H1 (cell line): Measurements from ENCODE around the gene SLC5A8. TPM values are rescaled to one million over a fixed set of nuclear protein-coding genes. Genes with fewer than 3 reads are reported as not detected.
A peak's percentile ranks its signal among the peaks of the same experiment; 100 is the strongest.

ENCODE experiments used
- CTCF ChIA-PET: fragments of 300-600 bp; sonication (Branson Sonifier 250); formaldehyde crosslinking; loops from one replicate; lab custom pipeline; 2021; ENCODE audit not compliant: partially characterized antibody; lab: Charles Lee
- POLR2A ChIA-PET: fragments of 300-600 bp; sonication (Branson Sonifier 250); formaldehyde crosslinking; loops from one replicate; lab custom pipeline; 2021; ENCODE audit warnings: inconsistent platforms; ENCODE audit not compliant: partially characterized antibody; lab: Charles Lee
- DNase-seq, 2 experiments: peaks; one replicate each; pipeline versions ENCODE4 v3.0.0 to v3.0.0-alpha.2; 2010 to 2022; ENCODE audit warnings: low spot score in 2 of 2, low read depth in 1 of 2, mixed read lengths in 1 of 2
- FAIRE-seq: peaks from 2 replicates; lab custom pipeline; 2011; peaks lifted over from hg19 to GRCh38; lab: Jason Lieb, UNC
- H2AFZ ChIP-seq: 2 replicates; pipeline ENCODE4 v1.8.1; 2012; ENCODE audit warnings: low read length, inconsistent platforms
- H2AK5ac ChIP-seq: 2 replicates; pipeline ENCODE4 v1.6.1; 2013; ENCODE audit warnings: low read depth, low read length
- H2BK120ac ChIP-seq: replicated peaks from 2 replicates; pipeline ENCODE3; 2013; ENCODE audit warnings: low read depth, low read length, inconsistent platforms
- H2BK12ac ChIP-seq: 2 replicates; pipeline ENCODE4 v1.6.1; 2013; ENCODE audit warnings: low read depth, low read length
- H2BK15ac ChIP-seq: 2 replicates; pipeline ENCODE4 v1.6.1; 2013; ENCODE audit warnings: low read length
- H2BK20ac ChIP-seq: 2 replicates; pipeline ENCODE4 v1.6.1; 2013; ENCODE audit warnings: low read length
- H2BK5ac ChIP-seq: 2 replicates; pipeline ENCODE4 v1.6.1; 2013; ENCODE audit warnings: low read depth, low read length
- H3K14ac ChIP-seq: 2 replicates; pipeline ENCODE4 v1.6.1; 2013; ENCODE audit warnings: inconsistent platforms; ENCODE audit not compliant: insufficient read length
- H3K18ac ChIP-seq: 2 replicates; pipeline ENCODE4 v1.6.1; 2013; ENCODE audit warnings: low read length; ENCODE audit errors: extremely low read depth
- H3K23ac ChIP-seq: 2 replicates; pipeline ENCODE4 v1.6.1; 2013; ENCODE audit warnings: inconsistent platforms; ENCODE audit not compliant: insufficient read length
- H3K23me2 ChIP-seq: 2 replicates; pipeline ENCODE4 v1.6.1; 2013; ENCODE audit warnings: low read depth, low read length
- H3K27ac ChIP-seq: 2 replicates; pipeline ENCODE4 v1.6.1; 2011; ENCODE audit warnings: low read depth, low read length, inconsistent platforms
- H3K27me3 ChIP-seq, 4 experiments: replicated peaks in 1 of 4; 1 replicate in 1 of 4; 2 replicates in 3 of 4; pipeline versions ENCODE4 v1.6.1 to v1.8.1; 2011 to 2013; ENCODE audit warnings: low read length in 3 of 4, mild to moderate bottlenecking in 3 of 4, inconsistent platforms in 2 of 4, mixed read lengths in 2 of 4, moderate library complexity in 1 of 4; ENCODE audit not compliant: control insufficient read depth in 3 of 4, insufficient read depth in 3 of 4; ENCODE audit errors: extremely low read depth in 1 of 4
- H3K36me3 ChIP-seq, 4 experiments: 2 replicates each; pipeline versions ENCODE4 v1.6.1 to v1.8.1; 2011 to 2013; ENCODE audit warnings: mild to moderate bottlenecking in 4 of 4, low read length in 3 of 4, moderate library complexity in 2 of 4, control low read depth in 1 of 4, inconsistent platforms in 1 of 4; ENCODE audit not compliant: insufficient read depth in 4 of 4, control insufficient read depth in 2 of 4
- H3K4ac ChIP-seq: replicated peaks from 2 replicates; pipeline ENCODE3; 2013; ENCODE audit warnings: low read length, low read depth, mixed read lengths, inconsistent platforms; ENCODE audit not compliant: insufficient read length
- H3K4me1 ChIP-seq, 4 experiments: replicated peaks in 1 of 4; 1 replicate in 1 of 4; 2 replicates in 3 of 4; pipeline versions ENCODE4 v1.6.1 to v1.8.1; 2011 to 2013; ENCODE audit warnings: low read length in 3 of 4, inconsistent platforms in 2 of 4, mixed read lengths in 1 of 4; ENCODE audit not compliant: insufficient read depth in 4 of 4, control insufficient read depth in 3 of 4
- H3K4me2 ChIP-seq, 2 experiments: 2 replicates each; pipeline versions ENCODE4 v1.6.1 to v1.8.1; 2011 to 2013; ENCODE audit warnings: low read depth in 2 of 2, low read length in 2 of 2, control low read depth in 1 of 2, inconsistent platforms in 1 of 2, mild to moderate bottlenecking in 1 of 2; ENCODE audit not compliant: insufficient read depth in 1 of 2
- H3K4me3 ChIP-seq, 4 experiments: fragments of 200-600, 300-600 bp in 1 of 4; sonication (generic), shearing (Covaris generic), sonication (Bioruptor Twin) in 1 of 4; 2 replicates each; pipeline versions ENCODE4 v1.5.1 to v1.8.1; 2011 to 2016; ENCODE audit warnings: low read length in 4 of 4, low read depth in 3 of 4, control low read depth in 2 of 4, inconsistent platforms in 2 of 4, mild to moderate bottlenecking in 2 of 4, mixed read lengths in 1 of 4, moderate library complexity in 1 of 4; ENCODE audit not compliant: insufficient read depth in 2 of 4; ENCODE audit errors: extremely low read depth in 1 of 4
- H3K56ac ChIP-seq: replicated peaks from 2 replicates; pipeline ENCODE3; 2013; ENCODE audit warnings: low read depth, mild to moderate bottlenecking, mixed read lengths, low read length, inconsistent platforms; ENCODE audit not compliant: insufficient read length
- H3K79me1 ChIP-seq: 2 replicates; pipeline ENCODE4 v1.6.1; 2013; ENCODE audit warnings: low read depth, low read length, control low read depth
- H3K79me2 ChIP-seq, 2 experiments: 2 replicates each; pipeline versions ENCODE4 v1.6.1 to v1.8.1; 2012 to 2013; ENCODE audit warnings: low read length in 2 of 2, mild to moderate bottlenecking in 2 of 2, inconsistent platforms in 1 of 2; ENCODE audit not compliant: insufficient read depth in 2 of 2, control insufficient read depth in 1 of 2
- H3K9ac ChIP-seq, 4 experiments: replicated peaks in 1 of 4; 1 replicate in 1 of 4; 2 replicates in 3 of 4; pipeline versions ENCODE4 v1.6.1 to v1.8.1; 2011 to 2013; ENCODE audit warnings: low read depth in 3 of 4, low read length in 3 of 4, control low read depth in 2 of 4, mild to moderate bottlenecking in 2 of 4, moderate library complexity in 2 of 4, inconsistent platforms in 1 of 4; ENCODE audit errors: extremely low read depth in 1 of 4
- H3K9me3 ChIP-seq, 2 experiments: 2 replicates each; pipeline versions ENCODE4 v1.6.1 to v1.8.1; 2012 to 2013; ENCODE audit warnings: mild to moderate bottlenecking in 2 of 2, moderate library complexity in 2 of 2, control low read depth in 1 of 2, inconsistent platforms in 1 of 2, low read depth in 1 of 2, low read length in 1 of 2, mixed read lengths in 1 of 2; ENCODE audit not compliant: insufficient read depth in 2 of 2
- H4K20me1 ChIP-seq, 2 experiments: replicated peaks in 1 of 2; 2 replicates each; pipeline versions ENCODE3 to v1.8.1; 2011 to 2013; ENCODE audit warnings: inconsistent platforms in 2 of 2, low read length in 2 of 2, mild to moderate bottlenecking in 1 of 2; ENCODE audit not compliant: insufficient read depth in 2 of 2, control insufficient read depth in 1 of 2
- H4K5ac ChIP-seq: 2 replicates; pipeline ENCODE4 v1.6.1; 2013; ENCODE audit warnings: low read length, low read depth, mixed read lengths, inconsistent platforms; ENCODE audit not compliant: insufficient read length
- H4K8ac ChIP-seq: 2 replicates; pipeline ENCODE4 v1.8.0; 2013; ENCODE audit warnings: mild to moderate bottlenecking, moderate library complexity, low read length, inconsistent platforms; ENCODE audit not compliant: insufficient read depth; ENCODE audit errors: extremely low read depth
- H4K91ac ChIP-seq: replicated peaks from 2 replicates; pipeline ENCODE3; 2013; ENCODE audit warnings: low read length, mixed read lengths, inconsistent platforms; ENCODE audit not compliant: insufficient read length
- CEBPB ChIP-seq: IDR thresholded peaks from 2 replicates; pipeline ENCODE4 v1.6.1; 2012; ENCODE audit warnings: low read depth, low read length
- SP2 ChIP-seq: IDR thresholded peaks from 2 replicates; pipeline ENCODE4 v1.6.1; 2012; ENCODE audit warnings: mild to moderate bottlenecking, low read length, inconsistent platforms
- WGBS, 2 experiments: shearing (Covaris generic) in 1 of 2; methylation state at CpG; one replicate each; pipeline versions ENCODE4 v1.1.6 to v1.1.7; 2013 to 2015; ENCODE audit warnings: low lambda C conversion rate in 2 of 2, mixed read lengths in 2 of 2, inconsistent platforms in 1 of 2, low coverage in 1 of 2, missing lambda C conversion rate in 1 of 2; ENCODE audit not compliant: insufficient replicate concordance in 2 of 2, insufficient coverage in 1 of 2, insufficient read length in 1 of 2; ENCODE audit errors: extremely low coverage in 1 of 2, missing lambda C conversion rate in 1 of 2; 5-methylcytosine and 5-hydroxymethylcytosine counted together
- polyA plus RNA-seq, 7 experiments: library from polyadenylated mRNA; depleted of rRNA in 3 of 7; stranded (reverse) in 5 of 7; unstranded in 2 of 7; fragments of >200 nt in 5 of 7; fragments of 200-250 nt in 2 of 7; gene quantifications; 1 replicate in 5 of 7; 2 replicates in 1 of 7; 4 replicates in 1 of 7; pipeline versions ENCODE4 v1.2.1 to v1.2.3, GENCODE V29; 2011 to 2013; ENCODE audit warnings: missing spikeins in 2 of 7, mixed read lengths in 2 of 7
- total RNA-seq: library from RNA; stranded (reverse); fragmentation: NEBNext Ultra II Directional; extraction: Animal tissue kit (Norgen Biotek cat#: 25700); gene quantifications from 2 replicates; pipeline ENCODE4 v1.2.1, GENCODE V29; 2021

SLC5A8 gene
- total and polyA plus RNA-seq, 2 of the 8 experiments (the other 6 are each of a cell fraction or from before 2014, with no cell fraction given) = 0.11 to 0.21 TPM

- Histone ChIP-seq H2BK20ac (no peak overlapping the region), H3K79me1 (no peaks in the 10 kb centered on the region), H2BK12ac (no peak overlapping the region), H3K27me3 (no peaks in the 10 kb centered on the region), H4K20me1 (no peaks in the 10 kb centered on the region), H2BK5ac (no peak overlapping the region), H3K56ac (no peak overlapping the region), H3K9me3 (peaks cover 4% of the 10 kb centered on the region in 2 experiments; a peak in 1 of 4 replicates), H3K27ac (no peak overlapping the region), H3K4me3 (no peak overlapping the region), H3K4ac (no peak overlapping the region), H3K18ac (no peak overlapping the region), H4K8ac (no peak overlapping the region), H3K36me3 (no peaks in the 10 kb centered on the region), H3K9ac (no peak overlapping the region), H2AK5ac (no peak overlapping the region), H2AFZ (0 out of 2 replicates have a peak overlapping the region, but pooled peaks have one; percentile 20), H4K91ac (no peak overlapping the region), H2BK120ac (no peak overlapping the region), H2BK15ac (no peak overlapping the region), H3K14ac (no peak overlapping the region), H3K4me2 (no peak overlapping the region), H3K4me1 (no peaks in the 10 kb centered on the region), H4K5ac (no peak overlapping the region), H3K79me2 (no peaks in the 10 kb centered on the region), H3K23ac (no peak overlapping the region), H3K23me2 (no peaks in the 10 kb centered on the region)
- 89% methylated on average over 2 of the region's 2 CpGs; no CpG with 5 or more reads in 1 of the 2 experiments for WGBS, 2 experiments
- CTCF ChIA-PET = no interaction called here
- FAIRE-seq = no peak
- POLR2A ChIA-PET = no interaction called here
- TF ChIP-seq CEBPB (no peak), SP2 (no peak)
- no peak for DNase-seq
These were observed 33.6 kb upstream of the SLC5A8 start for GRCh38 chr12:101243616-101244015.
